ENCODE results near the gene PRPF31.

PRPF31 gene

DNA sequence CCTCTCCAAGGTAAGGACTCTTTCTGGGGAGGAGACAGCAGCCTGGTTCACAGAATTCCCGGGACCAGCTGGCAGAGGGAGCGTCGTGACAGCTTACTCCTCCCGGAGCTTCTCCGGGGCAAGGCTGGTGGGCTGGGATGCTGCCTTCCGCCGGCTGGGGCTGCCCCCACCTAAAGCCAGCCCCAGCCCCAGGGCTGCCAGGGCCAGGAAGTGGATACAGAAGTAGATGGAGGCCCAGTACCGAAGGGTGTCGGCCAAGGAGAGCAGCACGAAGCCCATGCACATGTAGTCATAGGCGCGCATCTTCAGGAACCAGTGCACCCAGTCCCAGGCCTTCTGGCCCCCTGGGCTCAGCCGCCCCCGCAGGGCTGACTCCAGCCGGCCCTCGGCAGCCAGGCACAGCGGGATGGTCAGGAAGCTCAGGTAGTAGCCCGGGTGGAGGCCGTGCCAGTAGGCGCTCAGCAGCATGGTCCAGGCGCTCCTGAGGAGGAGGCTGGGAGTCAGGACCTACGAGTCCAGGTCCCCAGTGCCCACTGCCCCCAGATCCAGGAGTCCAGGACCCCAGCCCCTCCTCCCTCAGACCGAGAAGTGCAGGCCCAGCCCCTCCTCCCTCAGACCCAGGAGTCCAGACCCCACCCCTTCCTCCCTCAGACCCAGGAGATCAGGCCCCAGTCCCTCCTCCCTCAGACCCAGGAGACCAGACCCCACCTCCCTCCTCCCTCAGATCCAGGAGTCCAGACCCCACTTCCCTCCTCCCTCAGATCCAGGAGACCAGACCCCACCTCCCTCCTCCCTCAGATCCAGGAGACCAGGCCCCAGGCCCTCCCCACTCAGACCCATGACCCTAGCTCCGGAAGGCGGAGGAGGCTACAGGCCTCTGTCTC is 58.6 kb downstream of the PRPF31 start:
- Histone ChIP-seq H3K27me3 (ENCODE audit: insufficient read depth, insufficient read length) (no peaks in the 10 kb centered on the region), H3K4me3 (ENCODE audit: insufficient read length, low read depth) (no peak overlapping the region), H3K36me3 (ENCODE audit: insufficient read depth, insufficient read length, low read length) (peaks cover 27% of the 10 kb centered on the region), H3K9me3 (ENCODE audit: insufficient read depth, low read length) (no peaks in the 10 kb centered on the region), H3K4me1 (ENCODE audit: insufficient read depth, insufficient read length) (peaks cover 8% of the 10 kb centered on the region), H3K9ac (ENCODE audit: insufficient read length, low read depth) (no peak overlapping the region)
- TF ChIP-seq SUZ12 (IDR thresholded peaks at IDR 0.05; ENCODE audit: extremely low read depth, insufficient read depth, insufficient read length): no peak
- TF ChIP-seq YY1 (IDR thresholded peaks at IDR 0.05; ENCODE audit: insufficient read depth, insufficient read length): no peak
- TF ChIP-seq ZNF274 (IDR thresholded peaks at IDR 0.05; ENCODE audit: low read depth, low read length): no peak
- DNase-seq (ENCODE audit: low read depth, low spot score): no peak

DNA sequence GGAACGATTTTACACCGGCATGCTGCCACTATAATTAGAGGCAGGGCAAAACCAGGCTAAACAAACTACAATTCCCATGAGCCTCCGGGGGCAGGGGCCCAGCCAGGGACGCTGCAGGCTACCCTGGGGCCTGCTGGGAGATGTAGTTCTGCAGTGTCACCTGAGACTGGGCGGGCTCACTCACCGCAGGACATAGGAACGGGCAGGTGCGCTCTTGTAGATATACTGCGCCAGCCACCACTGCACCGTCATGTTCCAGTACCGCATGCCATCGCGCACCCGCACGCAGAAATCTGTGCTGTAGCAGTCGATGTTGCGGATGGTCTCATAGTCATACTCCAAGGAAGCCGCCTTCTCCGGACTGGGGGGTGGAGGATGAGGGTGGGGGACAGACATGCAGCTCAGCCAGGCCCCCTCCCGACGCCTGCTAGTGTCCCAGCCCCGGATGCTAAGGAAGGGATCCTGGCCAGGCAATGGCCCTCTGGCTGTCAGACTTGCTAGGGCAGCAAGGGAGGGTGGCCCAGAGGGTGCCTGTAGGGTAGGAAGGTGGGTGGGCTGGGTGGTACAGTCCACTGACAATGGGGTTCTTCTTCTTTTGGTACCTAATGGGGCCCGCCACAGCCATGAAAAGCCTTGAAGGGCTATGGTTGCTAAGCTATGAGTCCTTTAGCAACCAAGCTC is 63.2 kb downstream of the PRPF31 start:
- H3K9me3 ChIP-seq (ENCODE audit: insufficient read depth, low read length): no peaks in the 10 kb centered on the region
- H3K9ac ChIP-seq (ENCODE audit: insufficient read length, low read depth): no peak overlapping the region
- peaks cover 9% of the 10 kb centered on the region for H3K4me1 ChIP-seq (ENCODE audit: insufficient read depth, insufficient read length)
- H3K27me3 ChIP-seq (ENCODE audit: insufficient read depth, insufficient read length): no peaks in the 10 kb centered on the region
- peaks cover 61% of the 10 kb centered on the region for H3K36me3 ChIP-seq (ENCODE audit: insufficient read depth, insufficient read length, low read length)
- DNase-seq (ENCODE audit: low read depth, low spot score): no peak
- H3K4me3 ChIP-seq (ENCODE audit: insufficient read length, low read depth): no peak overlapping the region
- no peak for TF ChIP-seq ZNF274 (IDR thresholded peaks at IDR 0.05; ENCODE audit: low read depth, low read length)

DNA sequence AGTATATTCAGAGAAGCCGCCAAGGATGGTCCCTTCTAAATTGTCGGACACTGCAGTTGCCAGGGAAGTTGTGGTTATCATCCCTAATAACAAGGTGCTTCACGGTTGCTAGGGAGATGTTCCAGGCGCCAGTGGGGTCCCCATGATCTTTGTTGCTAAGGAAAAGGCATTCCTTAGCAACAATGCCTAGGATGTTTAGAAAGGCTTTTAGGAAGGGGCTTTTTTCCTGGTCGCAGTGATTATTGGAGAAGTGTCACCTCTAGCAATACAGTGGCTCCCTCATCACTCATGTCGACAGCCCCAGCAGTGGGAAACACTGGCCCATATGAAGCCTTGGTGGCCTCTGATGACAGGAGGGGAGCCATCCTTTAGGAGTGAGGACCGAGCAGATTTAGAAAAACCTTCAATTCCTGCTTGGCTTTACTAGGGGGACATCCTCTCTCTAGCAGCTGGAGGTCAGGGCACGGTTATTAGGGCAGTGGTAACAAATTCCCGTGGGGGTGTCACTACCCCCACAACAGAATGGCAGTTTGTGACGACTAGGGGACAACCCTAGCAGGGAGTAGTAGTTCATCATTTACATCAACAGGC is 63.8 kb downstream of the PRPF31 start:
- H3K9me3 ChIP-seq (ENCODE audit: insufficient read depth, low read length): no peaks in the 10 kb centered on the region
- no peaks in the 10 kb centered on the region for H3K27me3 ChIP-seq (ENCODE audit: insufficient read depth, insufficient read length)
- DNase-seq (ENCODE audit: low read depth, low spot score): no peak
- peaks cover 9% of the 10 kb centered on the region for H3K4me1 ChIP-seq (ENCODE audit: insufficient read depth, insufficient read length)
- H3K4me3 ChIP-seq (ENCODE audit: insufficient read length, low read depth): no peak overlapping the region
- TF ChIP-seq ZNF274 (IDR thresholded peaks at IDR 0.05; ENCODE audit: low read depth, low read length): no peak
- H3K36me3 ChIP-seq (ENCODE audit: insufficient read depth, insufficient read length, low read length): peaks cover 65% of the 10 kb centered on the region
- no peak overlapping the region for H3K9ac ChIP-seq (ENCODE audit: insufficient read length, low read depth)

DNA sequence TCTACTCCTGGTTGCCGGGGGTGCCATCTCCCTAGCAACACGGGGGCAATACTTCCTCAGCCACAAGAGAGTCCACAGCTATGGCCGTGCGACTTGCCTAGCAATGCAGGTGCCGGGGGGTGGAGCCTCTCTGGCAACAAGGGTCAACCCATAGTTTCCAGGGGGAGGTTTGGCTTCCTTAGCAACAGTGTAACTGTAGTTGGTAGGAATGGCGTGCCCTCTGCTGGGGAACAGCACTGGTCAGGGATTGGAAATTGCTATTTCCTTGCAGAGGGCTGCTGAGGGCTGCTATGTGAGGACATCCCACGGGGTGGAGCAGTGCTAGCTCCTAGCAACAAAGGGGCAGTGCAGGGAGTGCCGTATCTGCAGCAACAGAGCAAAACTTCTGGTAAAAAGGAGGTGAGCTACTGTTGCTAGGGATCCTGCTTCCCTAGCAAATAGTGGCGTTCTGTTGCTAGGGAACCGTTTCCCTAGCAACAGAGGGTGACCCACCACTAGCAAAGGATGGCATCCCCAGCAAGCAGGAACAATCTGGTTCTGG is 64.4 kb downstream of the PRPF31 start:
- H3K27me3 ChIP-seq (ENCODE audit: insufficient read depth, insufficient read length): no peaks in the 10 kb centered on the region
- no peaks in the 10 kb centered on the region for H3K9me3 ChIP-seq (ENCODE audit: insufficient read depth, low read length)

GRCh38 chr19:54180691-54181091 is 65.1 kb downstream of the PRPF31 start:
- DNase-seq (ENCODE audit: low read depth, low spot score): no peak
- TF ChIP-seq ZNF274 (IDR thresholded peaks at IDR 0.05; ENCODE audit: low read depth, low read length) (no peak), SUZ12 (IDR thresholded peaks at IDR 0.05; ENCODE audit: extremely low read depth, insufficient read depth, insufficient read length) (no peak)
- Histone ChIP-seq H3K4me3 (ENCODE audit: insufficient read length, low read depth) (no peak overlapping the region), H3K36me3 (ENCODE audit: insufficient read depth, insufficient read length, low read length) (peaks cover 64% of the 10 kb centered on the region), H3K27me3 (ENCODE audit: insufficient read depth, insufficient read length) (no peaks in the 10 kb centered on the region), H3K9ac (ENCODE audit: insufficient read length, low read depth) (no peak overlapping the region), H3K9me3 (ENCODE audit: insufficient read depth, low read length) (no peaks in the 10 kb centered on the region), H3K4me1 (ENCODE audit: insufficient read depth, insufficient read length) (peaks cover 9% of the 10 kb centered on the region)

More for the DNA sequence above, 64.4 kb downstream of the PRPF31 start:
- peaks cover 65% of the 10 kb centered on the region for H3K36me3 ChIP-seq (ENCODE audit: insufficient read depth, insufficient read length, low read length)
- TF ChIP-seq YY1 (IDR thresholded peaks at IDR 0.05; ENCODE audit: insufficient read depth, insufficient read length) (no peak), SUZ12 (IDR thresholded peaks at IDR 0.05; ENCODE audit: extremely low read depth, insufficient read depth, insufficient read length) (no peak), ZNF274 (IDR thresholded peaks at IDR 0.05; ENCODE audit: low read depth, low read length) (no peak)
- no peak overlapping the region for H3K4me3 ChIP-seq (ENCODE audit: insufficient read length, low read depth)
- no peak for DNase-seq (ENCODE audit: low read depth, low spot score)
- peaks cover 9% of the 10 kb centered on the region for H3K4me1 ChIP-seq (ENCODE audit: insufficient read depth, insufficient read length)
- H3K9ac ChIP-seq (ENCODE audit: insufficient read length, low read depth): no peak overlapping the region
